Mammary epithelial cell (primary cell): ENCODE measurements around the gene COL8A2.

Source experiments
- EZH2 ChIP-seq: IDR thresholded peaks from 2 replicates; pipeline ENCODE4 v1.6.1; 2012; ENCODE audit warnings: low read length, inconsistent platforms, borderline replicate concordance
- TF ChIP-seq, protein P1 (sequence below), 2 donors: IDR thresholded peaks in 1 of 2; conservative IDR thresholded peaks in 1 of 2; 2 replicates each; pipeline ENCODE4 v1.5.1; 2011 to 2012; ENCODE audit warnings: inconsistent platforms in 2 of 2, low read length in 2 of 2, mild to moderate bottlenecking in 2 of 2, control low read depth in 1 of 2, low read depth in 1 of 2; ENCODE audit not compliant: insufficient read depth in 1 of 2; ENCODE audit errors: extremely low read depth in 1 of 2

DNA sequence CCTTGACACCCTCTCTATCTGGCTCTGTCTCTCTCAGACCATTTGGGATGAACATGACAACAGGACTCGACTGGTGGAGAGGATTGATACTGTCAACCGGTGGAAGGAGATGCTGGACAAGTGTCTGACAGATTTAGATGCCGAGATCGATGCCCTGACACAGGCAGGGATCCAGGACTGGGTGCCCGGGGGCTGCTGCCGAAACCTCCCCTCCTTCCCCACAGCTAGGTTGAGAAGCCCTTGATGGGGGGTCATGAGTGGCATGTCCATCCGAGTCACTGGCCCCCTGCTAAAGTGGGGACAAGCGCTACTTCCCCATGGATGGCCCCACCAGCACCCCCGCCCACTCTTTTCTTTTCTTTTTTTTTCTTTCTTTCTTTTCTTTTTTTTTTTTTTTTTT is 39.9 kb downstream of the COL8A2 start:
- TF ChIP-seq, protein P1, sequence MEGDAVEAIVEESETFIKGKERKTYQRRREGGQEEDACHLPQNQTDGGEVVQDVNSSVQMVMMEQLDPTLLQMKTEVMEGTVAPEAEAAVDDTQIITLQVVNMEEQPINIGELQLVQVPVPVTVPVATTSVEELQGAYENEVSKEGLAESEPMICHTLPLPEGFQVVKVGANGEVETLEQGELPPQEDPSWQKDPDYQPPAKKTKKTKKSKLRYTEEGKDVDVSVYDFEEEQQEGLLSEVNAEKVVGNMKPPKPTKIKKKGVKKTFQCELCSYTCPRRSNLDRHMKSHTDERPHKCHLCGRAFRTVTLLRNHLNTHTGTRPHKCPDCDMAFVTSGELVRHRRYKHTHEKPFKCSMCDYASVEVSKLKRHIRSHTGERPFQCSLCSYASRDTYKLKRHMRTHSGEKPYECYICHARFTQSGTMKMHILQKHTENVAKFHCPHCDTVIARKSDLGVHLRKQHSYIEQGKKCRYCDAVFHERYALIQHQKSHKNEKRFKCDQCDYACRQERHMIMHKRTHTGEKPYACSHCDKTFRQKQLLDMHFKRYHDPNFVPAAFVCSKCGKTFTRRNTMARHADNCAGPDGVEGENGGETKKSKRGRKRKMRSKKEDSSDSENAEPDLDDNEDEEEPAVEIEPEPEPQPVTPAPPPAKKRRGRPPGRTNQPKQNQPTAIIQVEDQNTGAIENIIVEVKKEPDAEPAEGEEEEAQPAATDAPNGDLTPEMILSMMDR (conservative IDR thresholded peaks at IDR 0.05 in 1 of 2, IDR thresholded peaks at IDR 0.05 in 1 of 2; ENCODE audit: extremely low read depth in 1 of 2, insufficient read depth in 1 of 2, low read depth in 1 of 2, low read length in 2 of 2) = no peak
- TF ChIP-seq EZH2 = no peak
